ENCODE measurements around the gene CA14. TPM values are rescaled to one million over a fixed set of nuclear protein-coding genes. Genes with fewer than 3 reads are reported as not detected.
"Not testable (repeated sequence)": the region's sequence is repeated elsewhere in the genome, so short reads cannot be mapped to it uniquely, and the experiment has no call there.

The CA14 gene
- total and polyA plus RNA-seq, 2 of the 4 experiments (the other 2 are of a cell fraction): not detected

GRCh38 chr1:150208460-150208859 is 49.1 kb upstream of the CA14 start:
- dilution Hi-C loops (cut with HindIII; ENCODE audit: low sequenced_read_pairs, unreplicated experiment); H3K36me3 ChIP-seq (ENCODE audit: control insufficient read depth, insufficient read depth, low read length): not testable (repeated sequence)

More at GRCh38 chr1:150208460-150208859, 49.1 kb upstream of the CA14 start:
- H4K5ac ChIP-seq (ENCODE audit: low read depth, low read length); H2BK15ac ChIP-seq (ENCODE audit: low read depth, low read length); H2AK9ac ChIP-seq (replicated peaks; ENCODE audit: low read depth, low read length, poor library complexity); CTCF ChIA-PET; intact Hi-C loops (cut with micrococcal nuclease); H3K23ac ChIP-seq (ENCODE audit: low read depth, low read length); BruUV-seq (replicated peaks); H3K9me1 ChIP-seq (ENCODE audit: insufficient read depth, low read length); H3K14ac ChIP-seq (replicated peaks; ENCODE audit: low read depth, low read length); H3K27ac ChIP-seq (ENCODE audit: insufficient read depth, low read length); H4K8ac ChIP-seq (ENCODE audit: low read depth in 2 of 2, low read length in 2 of 2); in situ Hi-C loops (cut with MboI; ENCODE audit: low sequenced_read_pairs); H2BK5ac ChIP-seq (ENCODE audit: low read depth, low read length, poor library complexity, severe bottlenecking); H2BK20ac ChIP-seq (ENCODE audit: low read depth, low read length); DNase-seq; H3K4me3 ChIP-seq (ENCODE audit: insufficient read depth, low read depth, low read length); H3K9ac ChIP-seq (ENCODE audit: low read depth, low read length); H3K9me3 ChIP-seq (ENCODE audit: control insufficient read depth, insufficient read depth, low read length); H2AFZ ChIP-seq (replicated peaks; ENCODE audit: low read length, poor library complexity); H3K56ac ChIP-seq (ENCODE audit: extremely low read depth, insufficient read depth, low read length); H4K91ac ChIP-seq (ENCODE audit: insufficient read depth, low read depth, low read length); H3K4ac ChIP-seq (ENCODE audit: low read depth, low read length); H2AK5ac ChIP-seq (ENCODE audit: low read depth, low read length); H3K4me1 ChIP-seq (ENCODE audit: control insufficient read depth, insufficient read depth, low read length); H2BK120ac ChIP-seq (ENCODE audit: low read depth, low read length); ATAC-seq (ENCODE audit: low read depth); H3K27me3 ChIP-seq (ENCODE audit: control insufficient read depth, insufficient read depth, low read length); H3K18ac ChIP-seq (ENCODE audit: low read depth, low read length); H3K79me1 ChIP-seq (ENCODE audit: low read depth in 1 of 2, low read length in 2 of 2); H4K20me1 ChIP-seq (ENCODE audit: insufficient read depth, low read length); POLR2A ChIA-PET (ENCODE audit: unreplicated experiment); H3K4me2 ChIP-seq (ENCODE audit: low read depth, low read length): not testable (repeated sequence)
- WGBS, 2 experiments (ENCODE audit: extremely low coverage in 2 of 2, insufficient read length in 1 of 2): no CpG with 5 or more reads among the region's 6 CpGs
